GM11168 (cell line): ENCODE results near the gene PMEL.
"Not testable (repeated sequence)": the region's sequence is repeated elsewhere in the genome, so short reads cannot be mapped to it uniquely, and the experiment has no call there.

Experiments
- in situ Hi-C: fragments of 300-500 bp; cut with MboI; formaldehyde crosslinking; loops from one replicate; pipeline ENCODE4 v1.12.0; 2022; ENCODE audit warnings: low sequenced_read_pairs; ENCODE audit not compliant: unreplicated experiment

Gene PMEL

DNA sequence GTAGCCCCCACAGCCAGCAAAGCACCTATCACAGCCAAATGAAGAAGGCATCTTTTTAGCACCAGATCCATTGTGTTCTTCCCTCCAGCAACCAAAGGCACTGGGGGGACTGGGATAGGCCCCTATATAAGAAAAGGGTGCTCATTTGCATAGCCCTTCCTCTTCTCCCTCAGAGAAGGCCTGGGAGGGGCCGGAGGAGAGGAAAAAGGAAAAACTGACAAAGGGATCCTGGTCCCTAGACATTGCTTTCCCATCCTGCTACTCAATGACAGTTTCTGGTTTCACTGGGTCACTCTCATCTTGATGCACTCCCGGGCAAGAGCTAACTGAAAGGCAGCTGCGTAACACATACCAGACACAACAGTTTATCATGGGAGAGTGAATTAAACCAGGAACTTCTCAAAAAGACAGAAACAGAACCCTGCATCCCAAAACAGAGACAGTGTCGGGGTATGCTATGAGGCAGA is at the start of gene PMEL:
PMEL (minus strand) TSS at position 102 of the 467 bp plus-strand sequence; CDS start at position 71, 31 bp downstream.
- in situ Hi-C loops, result no loop called here

- in situ Hi-C loops, result no loop called here
Observed at GRCh38 chr12:56014205-56014604, 48.4 kb upstream of the PMEL start.

DNA sequence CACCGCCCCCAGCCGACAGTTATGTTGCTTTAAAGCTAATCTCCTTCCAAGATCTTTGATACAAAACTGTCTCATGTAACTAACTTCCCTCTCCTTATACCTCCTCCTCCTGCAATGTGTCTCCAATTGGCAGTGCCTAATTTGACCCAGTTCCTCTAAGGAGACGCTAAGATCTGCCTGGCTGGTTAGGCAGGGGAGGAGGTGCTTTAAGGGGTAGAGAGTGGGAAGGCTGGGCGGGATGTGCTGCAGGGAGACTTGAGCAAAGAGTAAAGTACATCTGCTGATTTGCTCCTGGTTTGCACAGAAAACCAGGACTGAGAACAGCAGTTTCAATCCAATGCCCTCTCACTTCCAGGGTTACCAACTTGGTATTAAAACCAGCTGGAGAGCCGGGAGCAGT is 47.6 kb upstream of the PMEL start:
- in situ Hi-C loops, result no loop called here

DNA sequence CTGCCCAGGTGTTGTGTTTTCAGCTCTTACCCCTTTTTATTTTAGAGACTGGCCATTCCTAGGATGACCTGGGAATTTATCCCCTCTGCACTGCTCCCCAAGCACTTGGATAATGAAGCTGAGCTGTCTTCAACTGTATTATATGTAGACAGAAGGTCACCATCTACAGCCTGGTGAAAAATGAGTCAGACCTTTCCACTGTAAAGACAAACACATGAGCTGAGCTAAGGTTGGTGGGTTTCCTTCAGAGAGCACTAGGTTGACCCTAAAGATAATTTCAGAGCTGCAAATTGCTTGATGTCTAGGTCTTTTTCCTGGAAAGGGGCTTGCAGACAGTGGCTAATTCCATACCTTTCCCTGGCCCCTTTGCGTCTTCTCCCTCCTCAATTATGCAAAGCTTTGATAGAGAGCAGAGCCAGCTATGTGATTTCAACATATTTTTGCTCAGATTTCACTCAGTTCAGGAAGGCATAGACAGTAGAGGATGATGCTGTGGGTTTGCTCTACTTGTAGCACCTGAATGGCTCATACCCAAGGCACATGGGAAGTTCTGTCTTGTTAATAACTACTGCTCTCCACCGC is 45.8 kb upstream of the PMEL start:
- in situ Hi-C loops, result no loop called here

- in situ Hi-C loops, result no loop called here
Observed at GRCh38 chr12:56010111-56010570, 44.3 kb upstream of the PMEL start.

DNA sequence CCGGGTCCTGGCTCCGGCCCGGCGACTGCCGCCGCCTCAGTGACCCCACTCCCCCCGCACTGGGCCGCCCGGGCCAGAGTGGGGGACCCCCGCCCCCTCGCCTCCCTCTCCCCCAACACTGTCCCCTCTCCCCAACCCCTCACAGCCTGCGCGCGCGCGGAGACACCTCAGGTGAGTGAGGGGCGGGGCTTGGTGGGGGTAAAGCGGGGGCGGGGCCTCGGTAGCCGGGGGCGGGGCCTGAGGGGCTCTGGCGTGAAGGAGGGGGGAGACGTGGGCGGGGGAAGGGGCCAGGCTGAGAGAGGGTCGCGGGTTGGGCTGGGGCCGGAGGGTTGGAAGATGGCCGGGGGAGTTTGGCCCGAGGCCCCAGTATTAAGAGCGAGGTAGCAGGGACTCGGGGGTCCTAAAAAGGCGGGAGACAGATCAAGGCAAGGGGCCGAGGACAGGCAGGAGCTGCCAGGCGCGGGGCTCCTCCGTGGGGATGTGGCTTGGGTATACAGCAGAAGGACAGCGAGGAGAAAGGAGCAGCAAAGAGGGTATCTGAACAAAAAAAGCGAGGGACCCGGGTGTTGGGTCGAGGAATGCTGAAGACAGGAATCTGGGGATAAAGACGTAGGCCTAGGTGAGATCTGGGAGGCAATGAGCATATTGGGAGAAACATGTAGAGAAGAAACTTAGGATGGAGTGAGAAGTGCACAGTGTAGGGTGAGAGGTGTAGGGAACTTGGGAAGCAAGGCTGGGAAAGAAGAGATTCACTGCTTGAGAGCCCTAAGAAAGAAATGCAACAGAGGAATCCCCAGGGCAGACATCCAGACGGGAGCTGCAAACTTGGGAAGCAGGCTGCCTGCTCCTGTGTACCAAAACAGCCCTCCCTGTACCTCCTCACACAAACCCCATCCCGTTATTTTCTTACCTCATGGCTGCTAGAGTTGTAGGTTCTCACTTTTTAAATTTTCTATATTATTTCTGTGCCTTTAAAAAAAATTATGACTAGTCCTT is 42.0 kb upstream of the PMEL start:
- in situ Hi-C loops, result no loop called here

GRCh38 chr12:56004211-56004610 is 38.4 kb upstream of the PMEL start:
- in situ Hi-C loops, result no loop called here

GRCh38 chr12:56003376-56003775 is 37.5 kb upstream of the PMEL start:
- in situ Hi-C loops, result not testable (repeated sequence)

GRCh38 chr12:56001487-56002100 is 35.8 kb upstream of the PMEL start:
- in situ Hi-C loops, result no loop called here

DNA sequence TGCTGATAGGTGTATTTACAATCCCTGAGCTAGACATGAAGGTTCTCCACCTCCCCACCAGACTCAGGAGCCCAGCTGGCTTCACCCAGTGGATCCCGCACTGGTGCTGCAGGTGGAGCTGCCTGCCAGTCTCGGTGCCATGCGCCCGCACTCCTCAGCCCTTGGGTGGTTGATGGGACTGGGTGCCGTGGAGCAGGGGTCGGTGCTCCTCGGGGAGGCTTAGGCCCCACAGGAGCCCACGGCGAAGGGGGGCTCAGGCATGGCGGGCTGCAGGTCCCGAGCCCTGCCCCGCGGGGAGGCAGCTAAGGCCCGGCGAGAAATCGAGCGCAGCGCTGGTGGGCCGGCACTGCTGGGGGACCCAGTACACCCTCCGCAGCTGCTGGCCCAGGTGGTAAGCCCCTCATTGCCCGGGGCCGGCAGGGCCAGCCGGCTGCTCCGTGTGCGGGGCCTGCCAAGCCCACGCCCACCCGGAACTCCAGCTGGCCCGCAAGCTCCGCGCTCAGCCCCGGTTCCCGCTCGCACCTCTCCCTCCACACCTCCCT is 34.2 kb upstream of the PMEL start:
- in situ Hi-C loops, result not testable (repeated sequence)

GRCh38 chr12:55999522-55999921 is 33.7 kb upstream of the PMEL start:
- in situ Hi-C loops, result not testable (repeated sequence)

DNA sequence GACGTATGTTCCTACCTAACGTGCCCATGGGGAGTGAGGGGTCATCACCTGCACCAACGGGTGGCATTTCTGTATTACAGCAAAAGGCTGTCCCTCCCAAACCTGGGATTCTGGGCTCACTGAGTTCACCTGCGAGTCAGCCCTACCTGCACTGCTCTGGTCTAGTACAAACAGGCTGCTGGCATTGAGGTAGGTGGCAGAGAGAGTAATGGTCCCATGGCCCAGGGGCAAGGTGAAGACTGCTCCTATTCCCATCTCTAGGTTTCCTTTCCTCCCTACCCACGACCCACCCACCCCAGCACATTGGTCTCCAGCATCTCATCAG is 31.7 kb upstream of the PMEL start:
- in situ Hi-C loops, result no loop called here

DNA sequence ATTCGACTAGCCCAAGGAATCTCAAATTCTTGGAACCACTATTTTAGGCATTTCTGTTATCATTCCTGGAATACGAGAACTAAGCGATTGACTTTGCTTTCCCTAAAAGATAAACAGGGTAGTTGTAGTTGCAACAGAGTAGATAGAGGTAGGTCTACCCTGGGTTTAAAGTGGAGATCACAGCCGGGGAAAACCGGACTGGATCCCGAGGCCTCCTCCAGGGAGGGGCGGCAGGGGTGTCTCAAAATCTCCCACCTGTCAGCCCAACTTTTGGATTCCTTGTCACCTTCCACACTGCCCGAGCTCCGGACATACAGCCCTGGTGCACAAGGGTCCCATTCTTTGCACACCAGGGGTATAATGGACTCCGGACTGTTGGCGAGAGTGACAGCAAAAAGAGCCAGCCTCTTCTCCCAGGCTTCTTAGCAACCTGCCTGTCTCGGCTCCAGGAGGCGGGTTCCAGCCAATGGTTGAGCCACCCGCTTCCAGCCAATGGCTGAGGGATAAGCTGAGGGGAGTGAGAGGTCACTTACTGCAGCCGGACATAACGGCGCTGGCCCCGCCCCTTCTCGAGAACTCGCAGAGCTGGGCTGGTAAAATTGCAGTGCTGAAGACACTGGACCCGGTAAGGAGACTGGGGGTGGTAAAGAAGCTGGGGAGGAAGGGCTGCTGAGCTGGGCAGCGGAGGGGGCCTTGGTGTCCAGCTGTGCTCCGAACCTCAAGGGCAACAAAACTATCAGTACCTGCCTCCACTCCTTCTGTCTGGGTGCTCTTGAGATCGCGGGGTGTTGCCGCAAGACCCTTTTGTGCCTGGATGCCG is 31.1 kb upstream of the PMEL start, which contains the start of gene SUOX:
SUOX (plus strand) TSS at position 562 of the 820 bp plus-strand sequence. CDS start 4,946 bp downstream, outside the sequence.
- in situ Hi-C loops, result no loop called here

GRCh38 chr12:55996201-55996714 is 30.4 kb upstream of the PMEL start:
- in situ Hi-C loops, result no loop called here

DNA sequence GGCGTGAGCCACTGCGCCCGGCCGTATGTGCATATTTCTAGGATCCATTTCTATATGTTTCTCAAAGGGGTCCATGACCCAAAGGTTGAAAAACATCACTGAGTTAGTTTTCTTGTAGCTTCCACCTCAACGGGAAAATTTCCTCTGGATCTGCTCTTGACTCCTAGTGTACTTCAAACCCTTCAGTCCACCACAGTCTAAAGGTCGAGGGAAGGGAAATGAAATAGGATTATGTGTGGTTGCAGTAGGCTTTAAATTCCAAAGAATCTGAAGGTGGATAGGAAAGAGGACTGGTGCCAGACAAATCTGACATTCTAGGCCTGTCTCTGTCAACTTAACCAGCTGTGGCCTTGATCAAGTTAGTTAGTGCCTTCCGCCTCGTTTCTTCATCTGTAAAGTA is 29.5 kb upstream of the PMEL start:
- in situ Hi-C loops, result no loop called here

- in situ Hi-C loops, result no loop called here
Observed at GRCh38 chr12:55993230-55993853, 27.5 kb upstream of the PMEL start.

GRCh38 chr12:55991110-55991509 is 25.3 kb upstream of the PMEL start:
- in situ Hi-C loops, result no loop called here

DNA sequence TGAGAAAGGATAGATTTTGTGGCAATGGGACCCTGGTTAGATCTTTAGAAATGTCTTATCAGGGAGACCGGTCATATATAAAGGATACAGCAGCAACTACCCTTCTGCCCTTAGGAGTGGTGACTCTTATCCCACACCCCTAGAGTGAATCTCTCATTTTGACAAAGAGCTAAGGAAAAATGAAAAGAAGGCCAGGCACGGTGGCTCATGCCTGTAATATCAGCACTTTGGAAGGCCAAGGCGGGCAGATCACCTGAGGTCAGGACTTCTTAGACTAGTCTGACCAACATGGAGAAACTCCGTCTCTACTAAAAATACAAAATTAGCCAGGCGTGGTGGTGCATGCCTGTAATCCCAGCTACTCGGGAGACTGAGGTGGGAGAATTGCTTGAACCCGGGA is 20.1 kb upstream of the PMEL start:
- in situ Hi-C loops, result not testable (repeated sequence)

GRCh38 chr12:55985341-55985740 is 19.5 kb upstream of the PMEL start:
- in situ Hi-C loops, result no loop called here
